Endothelial cell of umbilical vein (primary cell): Measurements from ENCODE around the gene FER. TPM values are rescaled to one million over a fixed set of nuclear protein-coding genes. Genes with fewer than 3 reads are reported as not detected.

Experiments used
- BruUV-seq: library from RNA; stranded (reverse); fragments of 400-500 nt; replicated peaks from 2 replicates; lab custom pipeline; 2021; lab: Mats Ljungman, UMichigan
- CTCF ChIA-PET: fragments of 300-600, 350-600 bp; sonication (Branson Sonifier 250); formaldehyde crosslinking; loops from one replicate; lab custom pipeline; 2021; ENCODE audit warnings: antibody characterized with exemption, inconsistent platforms; lab: Charles Lee
- POLR2A ChIA-PET: fragments of 300-600, 350-600 bp; sonication (Branson Sonifier 250); formaldehyde crosslinking; loops from one replicate; lab custom pipeline; 2021; ENCODE audit warnings: antibody characterized with exemption, inconsistent platforms; lab: Charles Lee
- DNase-seq: peaks from one replicate; pipeline ENCODE4 v3.0.0-alpha.2; 2011; ENCODE audit warnings: low read depth, low spot score
- FAIRE-seq: peaks from 2 replicates; lab custom pipeline; 2011; peaks lifted over from hg19 to GRCh38; lab: Jason Lieb, UNC
- H2AFZ ChIP-seq: 2 replicates; pipeline ENCODE4 v1.6.0; 2012; ENCODE audit warnings: low read depth, low read length, control low read depth, inconsistent platforms
- H3K27ac ChIP-seq: 2 replicates; pipeline ENCODE4 v1.5.1; 2011; ENCODE audit warnings: low read depth, mild to moderate bottlenecking, control low read depth, low read length, moderate library complexity; ENCODE audit not compliant: insufficient read depth
- H3K27me3 ChIP-seq, 2 experiments: 2 replicates each; pipeline versions ENCODE4 v1.6.0 to v1.6.1; 2011; ENCODE audit warnings: low read length in 2 of 2, mixed read lengths in 1 of 2; ENCODE audit not compliant: control insufficient read depth in 2 of 2, insufficient read depth in 2 of 2
- H3K36me3 ChIP-seq, 2 experiments: 2 replicates in 1 of 2; 3 replicates in 1 of 2; pipeline ENCODE4 v1.5.1; 2011; ENCODE audit warnings: low read length in 2 of 2, mild to moderate bottlenecking in 1 of 2, moderate library complexity in 1 of 2; ENCODE audit not compliant: control insufficient read depth in 2 of 2, insufficient read depth in 2 of 2; ENCODE audit errors: extremely low read depth in 1 of 2
- H3K4me1 ChIP-seq: 3 replicates; pipeline ENCODE4 v1.5.1; 2011; ENCODE audit warnings: mild to moderate bottlenecking, low read length; ENCODE audit not compliant: control insufficient read depth, insufficient read depth; ENCODE audit errors: extremely low read depth
- H3K4me2 ChIP-seq: 2 replicates; pipeline ENCODE4 v1.6.1; 2011; ENCODE audit warnings: low read length, control low read depth, mixed read lengths; ENCODE audit not compliant: insufficient read depth
- H3K4me3 ChIP-seq, 3 experiments: fragments of 200-600 bp in 1 of 3; sonication (generic), shearing (Covaris generic) in 1 of 3; replicated peaks in 1 of 3; 2 replicates each; pipeline ENCODE4 v1.5.1; 2011 to 2016; ENCODE audit warnings: control low read depth in 3 of 3, low read length in 3 of 3, mild to moderate bottlenecking in 2 of 3, inconsistent platforms in 1 of 3, low read depth in 1 of 3, moderate library complexity in 1 of 3; ENCODE audit not compliant: insufficient read depth in 1 of 3
- H3K79me2 ChIP-seq: 2 replicates; pipeline ENCODE4 v1.6.0; 2012; ENCODE audit warnings: low read length, inconsistent platforms; ENCODE audit not compliant: control insufficient read depth, insufficient read depth
- H3K9ac ChIP-seq: replicated peaks from 2 replicates; pipeline ENCODE3; 2011; ENCODE audit warnings: low read length, control low read depth; ENCODE audit not compliant: insufficient read depth; ENCODE audit errors: extremely low read depth
- H3K9me1 ChIP-seq: replicated peaks from 3 replicates; pipeline ENCODE4 v1.6.0; 2011; ENCODE audit warnings: mild to moderate bottlenecking, low read length; ENCODE audit not compliant: control insufficient read depth, insufficient read depth; ENCODE audit errors: extremely low read depth
- H3K9me3 ChIP-seq: replicated peaks from 2 replicates; pipeline ENCODE4 v1.5.1; 2012; ENCODE audit warnings: low read length, inconsistent platforms; ENCODE audit not compliant: control insufficient read depth, insufficient read depth
- H4K20me1 ChIP-seq: replicated peaks from 2 replicates; pipeline ENCODE3; 2011; ENCODE audit warnings: mild to moderate bottlenecking, low read length; ENCODE audit not compliant: control insufficient read depth, insufficient read depth; ENCODE audit errors: extremely low read depth
- CTCF ChIP-seq, 2 donors: IDR thresholded peaks; 1 replicate in 1 of 2; 2 replicates in 1 of 2; pipeline ENCODE4 v1.5.1; 2011; ENCODE audit warnings: low read length in 2 of 2, mild to moderate bottlenecking in 2 of 2, moderate library complexity in 2 of 2, control low read depth in 1 of 2, inconsistent platforms in 1 of 2, low read depth in 1 of 2; ENCODE audit not compliant: insufficient read depth in 1 of 2; ENCODE audit errors: extremely low read depth in 1 of 2
- EZH2 ChIP-seq: IDR thresholded peaks from 2 replicates; pipeline ENCODE4 v1.6.1; 2012; ENCODE audit warnings: borderline replicate concordance, low read depth, mild to moderate bottlenecking, moderate library complexity, low read length, inconsistent platforms; ENCODE audit not compliant: severe bottlenecking
- FOS ChIP-seq: IDR thresholded peaks from 2 replicates; pipeline ENCODE4 v1.6.1; 2011; ENCODE audit warnings: mild to moderate bottlenecking, low read length, moderate library complexity, borderline replicate concordance; ENCODE audit not compliant: insufficient read depth
- GATA2 ChIP-seq: IDR thresholded peaks from 2 replicates; pipeline ENCODE4 v1.7.0; 2011; ENCODE audit warnings: low read depth, mild to moderate bottlenecking, moderate library complexity, mixed read lengths, low read length; ENCODE audit not compliant: insufficient read length, insufficient read depth
- JUN ChIP-seq: IDR thresholded peaks from 2 replicates; pipeline ENCODE4 v1.6.1; 2011; ENCODE audit warnings: borderline replicate concordance, low read depth; ENCODE audit not compliant: insufficient read length, insufficient read depth
- MAX ChIP-seq: IDR thresholded peaks from 2 replicates; pipeline ENCODE4 v1.6.1; 2011; ENCODE audit not compliant: insufficient read depth, insufficient read length
- MYC ChIP-seq: IDR thresholded peaks from one replicate; pipeline ENCODE4 v1.6.1; 2011; ENCODE audit warnings: mild to moderate bottlenecking, low read depth, low read length
- POLR2A ChIP-seq: IDR thresholded peaks from 2 replicates; pipeline ENCODE4 v1.6.1; 2012; ENCODE audit warnings: low read depth, mild to moderate bottlenecking, control low read depth, low read length
- POLR2AphosphoS5 ChIP-seq: IDR thresholded peaks from 2 replicates; pipeline ENCODE4 v1.6.1; 2012; ENCODE audit warnings: low read depth, mild to moderate bottlenecking, control low read depth, low read length, moderate library complexity; ENCODE audit not compliant: insufficient read depth
- dilution Hi-C: fragments of 300-500 bp; cut with MboI; formaldehyde crosslinking; loops from one replicate; pipeline ENCODE4 v1.15.0; 2019; ENCODE audit warnings: low sequenced_read_pairs; ENCODE audit not compliant: extremely low pct_ligation_motif_present
- intact Hi-C: fragments of 100-400 bp; cut with micrococcal nuclease; formaldehyde crosslinking; loops from one replicate; pipeline ENCODE4 v1.10.0; 2022
- polyA plus RNA-seq, 4 experiments: library from polyadenylated mRNA; depleted of rRNA in 3 of 4; stranded (reverse) in 3 of 4; unstranded in 1 of 4; fragments of >200 nt; gene quantifications; 2 replicates each; pipeline versions ENCODE4 v1.2.1 to v1.2.3, GENCODE V29; 2011 to 2012; ENCODE audit warnings: missing spikeins in 1 of 4
- total RNA-seq: library from RNA; stranded (reverse); gene quantifications from 2 replicates; pipeline ENCODE4 v1.2.3, GENCODE V29; 2021

FER gene
- total and polyA plus RNA-seq, 2 donors (not counting 3 experiments of a cell fraction or from before 2014, with no cell fraction given) = 2.3 to 27.5 TPM

GRCh38 chr5:108998216-108998615 is 250.5 kb downstream of the FER start:
- Histone ChIP-seq H3K4me1 (no peaks in the 10 kb centered on the region), H3K36me3 (no peaks in the 10 kb centered on the region), H2AFZ (no peak overlapping the region), H4K20me1 (no peaks in the 10 kb centered on the region), H3K27ac (no peak overlapping the region), H3K9me3 (no peaks in the 10 kb centered on the region), H3K4me3 (no peak overlapping the region), H3K79me2 (no peaks in the 10 kb centered on the region), H3K27me3 (no peaks in the 10 kb centered on the region), H3K4me2 (no peak overlapping the region), H3K9me1 (no peaks in the 10 kb centered on the region), H3K9ac (no peak overlapping the region)
- ChIA-PET POLR2A (no interaction called here), CTCF (no interaction called here)
- BruUV-seq = no TSS peak
- FAIRE-seq (no peak), DNase-seq (no peak)
- dilution Hi-C loops = no loop called here
- intact Hi-C loops = no loop called here
- TF ChIP-seq MYC (no peak), EZH2 (no peak), GATA2 (no peak), POLR2AphosphoS5 (no peak), FOS (no peak), JUN (no peak), CTCF (IDR thresholded peaks at IDR 0.05; ENCODE audit: extremely low read depth in 1 of 2, insufficient read depth in 1 of 2, low read depth in 1 of 2, low read length in 2 of 2) (no peak), POLR2A (no peak), MAX (no peak)
